ENCODE data around the gene GOLGA7B.

Gene GOLGA7B

GRCh38 chr10:97894092-97894491 is 44.4 kb downstream of the GOLGA7B start:
- Mint-ChIP-seq H3K36me3 (ENCODE audit: low read depth) (no peaks in the 10 kb centered on the region), H3K27ac (no peak overlapping the region), H3K27me3 (ENCODE audit: low read depth) (peaks cover 17% of the 10 kb centered on the region), H3K4me1 (peaks cover 10% of the 10 kb centered on the region), H3K4me3 (no peak overlapping the region), H3K9me3 (no peaks in the 10 kb centered on the region)
- TF ChIP-seq CTCF (IDR thresholded peaks at IDR 0.05; ENCODE audit: unreplicated experiment in 3 of 3): no peak

- Mint-ChIP-seq H3K4me1 (peaks cover 10% of the 10 kb centered on the region), H3K9me3 (no peaks in the 10 kb centered on the region), H3K27me3 (ENCODE audit: low read depth) (peaks cover 17% of the 10 kb centered on the region), H3K36me3 (ENCODE audit: low read depth) (no peaks in the 10 kb centered on the region), H3K4me3 (no peak overlapping the region), H3K27ac (no peak overlapping the region)
- TF ChIP-seq CTCF (IDR thresholded peaks at IDR 0.05; ENCODE audit: unreplicated experiment in 3 of 3): no peak
Observed at GRCh38 chr10:97895084-97895483, 45.4 kb downstream of the GOLGA7B start.

GRCh38 chr10:97895915-97896314 is 46.3 kb downstream of the GOLGA7B start:
- Mint-ChIP-seq H3K27me3 (ENCODE audit: low read depth) (peaks cover 17% of the 10 kb centered on the region), H3K4me3 (no peak overlapping the region), H3K27ac (no peak overlapping the region), H3K4me1 (peaks cover 10% of the 10 kb centered on the region), H3K36me3 (ENCODE audit: low read depth) (no peaks in the 10 kb centered on the region), H3K9me3 (no peaks in the 10 kb centered on the region)
- TF ChIP-seq CTCF (IDR thresholded peaks at IDR 0.05; ENCODE audit: unreplicated experiment in 3 of 3): no peak

DNA sequence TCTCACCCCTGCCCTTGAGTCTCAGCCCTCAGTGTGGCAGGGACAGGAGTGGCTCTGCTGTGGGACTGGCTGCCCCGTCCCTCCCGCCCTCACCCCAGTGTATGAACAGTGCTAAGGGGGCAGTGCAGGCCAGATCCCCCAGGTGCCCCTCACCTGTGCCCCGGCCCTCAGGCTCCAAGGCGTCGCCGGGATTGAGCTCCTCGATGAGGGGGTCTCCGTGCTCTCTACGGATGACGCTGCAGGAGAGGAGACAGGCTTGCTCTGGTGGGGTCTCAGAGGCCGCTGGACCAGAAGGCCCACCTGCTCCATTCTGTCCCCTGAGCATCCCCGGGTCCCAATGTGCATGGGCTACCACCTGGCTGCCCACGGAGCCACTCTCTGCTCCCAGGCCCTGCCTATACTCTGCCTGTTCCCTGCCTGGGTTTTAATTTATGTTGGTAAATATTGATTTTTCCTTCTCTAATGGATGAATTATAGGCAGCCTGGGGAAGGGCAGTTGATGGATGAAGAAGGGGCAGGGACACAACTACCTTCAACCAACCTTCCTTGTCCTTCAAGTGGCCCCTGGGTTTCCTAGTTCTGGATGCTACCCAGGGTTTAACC is 47.2 kb downstream of the GOLGA7B start:
- no peak for TF ChIP-seq CTCF (IDR thresholded peaks at IDR 0.05; ENCODE audit: unreplicated experiment in 3 of 3)
- Mint-ChIP-seq H3K27me3 (ENCODE audit: low read depth) (peaks cover 19% of the 10 kb centered on the region), H3K36me3 (ENCODE audit: low read depth) (no peaks in the 10 kb centered on the region), H3K4me1 (peaks cover 4% of the 10 kb centered on the region), H3K4me3 (no peak overlapping the region), H3K9me3 (no peaks in the 10 kb centered on the region), H3K27ac (no peak overlapping the region)

DNA sequence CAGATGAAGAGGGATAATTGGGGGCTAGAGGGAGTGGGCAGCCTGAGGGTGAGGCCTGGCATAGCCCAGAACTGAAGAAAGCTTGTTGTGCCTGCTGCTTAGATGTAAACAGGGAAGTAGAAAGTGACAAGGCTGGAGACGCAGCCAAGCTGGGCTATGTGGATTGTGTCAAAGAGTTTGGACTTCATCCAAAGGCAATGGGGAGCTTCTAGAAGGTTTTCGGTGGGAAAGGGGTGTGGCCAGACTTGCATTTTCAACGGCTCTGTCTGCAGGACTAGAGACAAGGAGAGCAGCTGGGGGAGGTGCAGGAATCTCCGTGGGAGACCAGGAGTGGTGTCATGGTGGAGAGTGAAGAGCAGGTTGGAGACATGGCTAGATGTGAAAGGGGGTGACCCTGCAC is 48.8 kb downstream of the GOLGA7B start:
- no peak overlapping the region for H3K4me3 Mint-ChIP-seq
- H3K9me3 Mint-ChIP-seq: no peaks in the 10 kb centered on the region
- H3K27ac Mint-ChIP-seq: no peak overlapping the region
- peaks cover 21% of the 10 kb centered on the region for H3K27me3 Mint-ChIP-seq (ENCODE audit: low read depth)
- no peaks in the 10 kb centered on the region for H3K36me3 Mint-ChIP-seq (ENCODE audit: low read depth)
- H3K4me1 Mint-ChIP-seq: peaks cover 4% of the 10 kb centered on the region
- TF ChIP-seq CTCF (IDR thresholded peaks at IDR 0.05; ENCODE audit: unreplicated experiment in 3 of 3): no peak

- no peaks in the 10 kb centered on the region for H3K9me3 Mint-ChIP-seq
- H3K4me1 Mint-ChIP-seq: no peaks in the 10 kb centered on the region
- H3K4me3 Mint-ChIP-seq: no peak overlapping the region
- H3K36me3 Mint-ChIP-seq (ENCODE audit: low read depth): no peaks in the 10 kb centered on the region
- no peak overlapping the region for H3K27ac Mint-ChIP-seq
- no peak for TF ChIP-seq CTCF (IDR thresholded peaks at IDR 0.05; ENCODE audit: unreplicated experiment in 3 of 3)
- H3K27me3 Mint-ChIP-seq (ENCODE audit: low read depth): peaks cover 28% of the 10 kb centered on the region
Observed at GRCh38 chr10:97901381-97901780, 51.7 kb downstream of the GOLGA7B start.

Measured in nephron (organoid).